ENCODE data around the gene HSPA8. TPM values are rescaled to one million over a fixed set of nuclear protein-coding genes. Genes with fewer than 3 reads are reported as not detected.

HSPA8 gene
- total RNA-seq, 1 experiment from 2014 or later = 1,301 TPM

- Histone ChIP-seq H3K9me2 (ENCODE audit: insufficient read depth) (no peaks in the 10 kb centered on the region), H3K36me3 (ENCODE audit: control insufficient read depth in 1 of 2, insufficient read depth in 2 of 2, low read length in 2 of 2) (no peaks in the 10 kb centered on the region), H3K27ac (ENCODE audit: low read depth, low read length) (no peak overlapping the region), H4K20me1 (ENCODE audit: insufficient read depth) (no peaks in the 10 kb centered on the region), H3K79me2 (ENCODE audit: insufficient read depth, low read length) (no peaks in the 10 kb centered on the region), H3K4me3 (replicated peaks in 1 of 2; ENCODE audit: low read depth in 1 of 2, low read length in 2 of 2) (no peak overlapping the region), H2AFZ (ENCODE audit: low read depth, low read length, poor library complexity, severe bottlenecking) (no peak overlapping the region), H3K9me3 (ENCODE audit: control insufficient read depth in 1 of 2, insufficient read depth in 1 of 2, low read depth in 1 of 2, low read length in 2 of 2) (no peaks in the 10 kb centered on the region), H3K4me1 (ENCODE audit: control insufficient read depth in 1 of 2, insufficient read depth in 2 of 2, low read length in 2 of 2) (no peaks in the 10 kb centered on the region), H3K9ac (ENCODE audit: low read length) (no peak overlapping the region), H3K27me3 (ENCODE audit: insufficient read depth, low read length) (no peaks in the 10 kb centered on the region), H3K4me2 (ENCODE audit: low read length) (no peak overlapping the region)
- intact Hi-C loops (cut with micrococcal nuclease) = no loop called here
- ChIA-PET RAD21 (ENCODE audit: low non-redundant PET in 1 of 2, low total read pairs in 2 of 2, uncharacterized antibody in 2 of 2, unreplicated experiment in 2 of 2) (no interaction called here), CTCF (no interaction called here), POLR2A (no interaction called here)
- no TSS peak for BruUV-seq (replicated peaks)
- DNase-seq (ENCODE audit: low read depth, low spot score) (no peak), ATAC-seq (no peak)
- TF ChIP-seq CTCF (IDR thresholded peaks at IDR 0.05 in 2 of 3, conservative IDR thresholded peaks at IDR 0.05 in 1 of 3; ENCODE audit: borderline replicate concordance in 1 of 3, insufficient read depth in 1 of 3, low read depth in 2 of 3, low read length in 2 of 3) (no peak), RAD21 (IDR thresholded peaks at IDR 0.05; ENCODE audit: low read depth) (no peak), JUND (IDR thresholded peaks at IDR 0.05) (no peak)
These were observed 20.8 kb downstream of the HSPA8 start for GRCh38 chr11:123041185-123041584.

- Histone ChIP-seq H3K4me2 (ENCODE audit: low read length) (no peak overlapping the region), H3K9me2 (ENCODE audit: insufficient read depth) (no peaks in the 10 kb centered on the region), H3K9ac (ENCODE audit: low read length) (no peak overlapping the region), H3K4me3 (replicated peaks in 1 of 2; ENCODE audit: low read depth in 1 of 2, low read length in 2 of 2) (no peak overlapping the region), H3K4me1 (ENCODE audit: control insufficient read depth in 1 of 2, insufficient read depth in 2 of 2, low read length in 2 of 2) (no peaks in the 10 kb centered on the region), H3K27ac (ENCODE audit: low read depth, low read length) (no peak overlapping the region), H4K20me1 (ENCODE audit: insufficient read depth) (no peaks in the 10 kb centered on the region), H3K27me3 (ENCODE audit: insufficient read depth, low read length) (no peaks in the 10 kb centered on the region), H3K9me3 (ENCODE audit: control insufficient read depth in 1 of 2, insufficient read depth in 1 of 2, low read depth in 1 of 2, low read length in 2 of 2) (no peaks in the 10 kb centered on the region), H3K79me2 (ENCODE audit: insufficient read depth, low read length) (no peaks in the 10 kb centered on the region), H3K36me3 (ENCODE audit: control insufficient read depth in 1 of 2, insufficient read depth in 2 of 2, low read length in 2 of 2) (no peaks in the 10 kb centered on the region), H2AFZ (ENCODE audit: low read depth, low read length, poor library complexity, severe bottlenecking) (no peak overlapping the region)
- no peak for TF ChIP-seq SRF (IDR thresholded peaks at IDR 0.05; ENCODE audit: low read depth)
- TF ChIP-seq ATF3 (IDR thresholded peaks at IDR 0.05) = no peak
- no peak for TF ChIP-seq FOSL1 (IDR thresholded peaks at IDR 0.05; ENCODE audit: low read depth)
- TF ChIP-seq EGR1 (IDR thresholded peaks at IDR 0.05; ENCODE audit: low read depth) = no peak
- no peak for TF ChIP-seq TCF7L2 (IDR thresholded peaks at IDR 0.05; ENCODE audit: borderline replicate concordance, extremely low read depth, insufficient read depth, insufficient read length)
- TF ChIP-seq EZH2 (IDR thresholded peaks at IDR 0.05) = no peak
- TF ChIP-seq YY1 (IDR thresholded peaks at IDR 0.05; ENCODE audit: extremely low read depth, insufficient replicate concordance, low read depth, low read length) = no peak
- no peak for TF ChIP-seq POLR2A (IDR thresholded peaks at IDR 0.05; ENCODE audit: borderline replicate concordance, extremely low read depth, insufficient read depth, insufficient read length)
- RAD21 ChIA-PET (ENCODE audit: low non-redundant PET in 1 of 2, low total read pairs in 2 of 2, uncharacterized antibody in 2 of 2, unreplicated experiment in 2 of 2) = no interaction called here
- intact Hi-C loops (cut with micrococcal nuclease) = no loop called here
- DNase-seq (ENCODE audit: low read depth, low spot score) (no peak), ATAC-seq (no peak)
- BruUV-seq (replicated peaks) = no TSS peak
- POLR2A ChIA-PET = no interaction called here
- CTCF ChIA-PET = no interaction called here
These were observed 21.9 kb downstream of the HSPA8 start for GRCh38 chr11:123040111-123040432.
